Measurements from ENCODE around the gene RETREG3.
"Not testable (repeated sequence)": the region's sequence is repeated elsewhere in the genome, so short reads cannot be mapped to it uniquely, and the experiment has no call there.

The RETREG3 gene

GRCh38 chr17:42612013-42612412 lies 2.8 kb upstream of the RETREG3 start:
- DNase-seq (ENCODE audit: low spot score), result no peak

- DNase-seq (ENCODE audit: low spot score), result not testable (repeated sequence)
These were observed 934 bp upstream of the RETREG3 start for GRCh38 chr17:42609814-42610801.

GRCh38 chr17:42608305-42609181 lies 631 bp downstream of the RETREG3 start:
- no peak for DNase-seq (ENCODE audit: low spot score)

DNA sequence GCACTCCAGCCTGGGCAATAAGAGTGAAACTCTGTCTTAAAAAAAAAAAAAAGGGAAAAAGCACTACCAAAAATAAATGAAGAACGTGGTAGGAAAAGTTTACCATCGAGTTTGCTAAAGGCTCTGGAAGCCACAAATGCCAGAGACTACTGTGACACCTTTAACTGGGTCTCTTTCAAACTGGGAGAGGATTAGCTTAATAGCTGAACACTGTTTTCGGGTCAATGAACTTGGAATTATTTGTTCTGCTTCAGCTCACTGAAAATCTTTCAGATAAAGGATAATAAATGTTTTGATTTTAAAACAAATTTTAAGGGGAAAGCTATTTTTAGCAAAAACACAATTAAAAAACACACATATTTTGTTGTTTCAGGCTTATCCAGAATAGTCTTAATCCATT lies 1.4 kb downstream of the RETREG3 start:
- DNase-seq (ENCODE audit: low spot score), result no peak

DNA sequence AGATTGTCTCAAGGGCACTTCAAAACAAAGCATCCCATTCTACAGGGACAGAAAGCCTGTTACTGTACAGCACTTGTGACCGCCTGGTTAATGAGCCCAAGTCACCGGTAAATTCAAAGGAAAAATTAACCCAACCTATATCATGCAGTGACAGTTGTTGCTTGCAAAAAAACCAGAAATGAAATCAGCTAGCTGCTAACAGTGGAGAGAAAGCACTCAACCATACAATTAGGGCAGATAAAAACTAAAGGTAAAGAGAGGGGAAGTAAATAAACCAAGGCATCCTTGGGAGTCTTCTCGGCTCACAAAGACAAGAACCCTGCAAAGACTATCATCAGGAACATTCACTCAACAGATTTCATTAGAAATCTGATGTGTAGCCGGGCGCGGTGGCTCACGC lies 5.9 kb downstream of the RETREG3 start:
- DNase-seq (ENCODE audit: low spot score), result no peak

DNA sequence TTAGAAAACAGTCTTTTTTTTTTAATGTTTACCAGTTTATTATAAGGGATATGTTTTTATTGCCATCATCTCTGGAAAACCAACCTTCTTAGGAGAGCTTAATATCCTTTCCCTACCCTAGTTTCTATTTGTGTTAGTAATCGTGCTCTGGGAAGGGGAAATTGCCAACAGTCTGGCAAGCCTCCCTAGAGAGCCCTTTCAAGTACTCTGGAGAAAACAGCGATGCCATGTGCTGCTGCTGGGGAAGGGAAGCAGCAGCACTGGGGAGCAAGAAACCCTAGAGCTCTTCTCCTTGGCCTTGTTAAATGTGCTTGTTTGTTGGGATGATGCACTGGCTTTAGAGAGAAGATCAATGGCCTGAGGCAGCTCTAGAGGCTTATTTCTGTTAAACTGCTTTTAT lies 10.3 kb downstream of the RETREG3 start:
- DNase-seq (ENCODE audit: low spot score), result peak; percentile 84

DNA sequence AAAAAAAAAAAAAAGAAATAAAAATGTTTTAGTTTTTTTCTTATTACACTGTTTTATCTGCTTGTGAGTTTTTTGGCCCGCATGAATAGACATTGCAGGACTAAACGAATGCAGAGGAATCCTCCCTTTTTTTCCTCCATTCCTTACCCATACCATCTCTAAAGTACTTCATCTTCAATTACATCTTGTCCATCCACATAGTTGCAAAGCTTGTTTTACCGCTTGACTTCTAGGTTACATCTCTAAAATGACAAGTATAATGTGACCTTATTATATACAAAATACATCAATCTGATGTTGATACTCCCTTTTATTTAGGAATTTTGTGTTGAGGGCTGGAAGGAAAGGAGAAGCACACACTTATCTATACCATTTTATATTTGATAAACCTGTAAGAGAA lies 12.8 kb downstream of the RETREG3 start:
- DNase-seq (ENCODE audit: low spot score), result no peak

GRCh38 chr17:42591411-42591810 lies 17.8 kb downstream of the RETREG3 start:
- no peak for DNase-seq (ENCODE audit: low spot score)

DNA sequence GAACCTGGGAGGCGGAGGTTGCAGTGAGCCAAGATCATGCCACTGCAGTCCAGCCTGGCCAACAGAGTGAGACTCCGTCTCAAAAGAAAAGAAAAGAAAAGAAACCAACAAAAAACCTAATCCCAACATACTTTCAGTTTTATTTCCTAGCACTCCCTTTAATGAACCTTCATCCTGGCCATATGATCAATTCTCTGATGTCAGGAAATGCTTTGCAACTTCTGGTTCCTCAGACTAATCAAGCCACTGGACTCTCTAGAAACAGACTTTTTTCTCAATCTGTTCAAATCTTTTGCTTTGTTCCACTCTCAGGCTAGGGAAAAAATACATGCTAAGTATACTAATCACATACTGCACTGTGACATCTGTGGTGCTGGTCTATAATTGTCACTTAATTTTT lies 18.3 kb downstream of the RETREG3 start:
- no peak for DNase-seq (ENCODE audit: low spot score)

DNA sequence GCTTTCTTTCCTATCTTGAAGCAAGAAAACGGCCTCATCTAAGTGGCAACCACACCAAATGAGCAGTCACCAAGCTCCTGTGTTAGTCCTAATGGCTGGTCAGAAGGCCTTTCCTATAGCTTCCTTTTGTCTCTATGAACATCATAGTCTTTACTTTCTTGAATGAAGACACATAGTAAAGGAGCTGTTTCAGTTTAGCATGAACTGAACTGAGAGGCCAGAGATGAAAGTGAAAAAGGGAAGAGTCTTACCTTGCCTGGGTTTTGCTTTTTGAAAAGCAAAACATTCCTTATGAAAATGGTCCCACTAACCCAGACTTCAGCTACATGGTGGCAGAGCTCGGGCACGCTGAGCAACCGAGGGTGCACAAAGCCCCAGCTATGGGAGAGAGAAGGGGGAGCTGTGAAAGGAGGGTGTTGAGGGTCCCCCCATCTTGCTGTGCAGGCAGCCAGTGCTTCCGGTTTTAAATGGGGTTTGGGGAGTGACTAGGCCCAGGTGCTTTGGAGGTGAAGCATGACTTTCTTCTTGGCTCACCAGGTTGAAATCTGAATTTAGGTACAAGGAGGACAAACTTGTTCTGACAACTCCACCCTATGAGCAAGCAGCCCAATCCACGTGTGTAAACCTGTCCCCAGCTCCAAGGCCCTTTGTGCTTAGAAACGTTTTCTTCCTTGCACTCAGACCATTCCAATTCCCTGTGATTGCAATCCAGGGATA lies 22.5 kb downstream of the RETREG3 start:
- no peak for DNase-seq (ENCODE audit: low spot score)

- no peak for DNase-seq (ENCODE audit: low spot score)
These were observed 23.8 kb downstream of the RETREG3 start for GRCh38 chr17:42585353-42585752.

- DNase-seq (ENCODE audit: low spot score), result no peak
These were observed 24.3 kb downstream of the RETREG3 start for GRCh38 chr17:42584880-42585279.

- DNase-seq (ENCODE audit: low spot score), result no peak
These were observed 27.4 kb downstream of the RETREG3 start for GRCh38 chr17:42581744-42582270.

DNA sequence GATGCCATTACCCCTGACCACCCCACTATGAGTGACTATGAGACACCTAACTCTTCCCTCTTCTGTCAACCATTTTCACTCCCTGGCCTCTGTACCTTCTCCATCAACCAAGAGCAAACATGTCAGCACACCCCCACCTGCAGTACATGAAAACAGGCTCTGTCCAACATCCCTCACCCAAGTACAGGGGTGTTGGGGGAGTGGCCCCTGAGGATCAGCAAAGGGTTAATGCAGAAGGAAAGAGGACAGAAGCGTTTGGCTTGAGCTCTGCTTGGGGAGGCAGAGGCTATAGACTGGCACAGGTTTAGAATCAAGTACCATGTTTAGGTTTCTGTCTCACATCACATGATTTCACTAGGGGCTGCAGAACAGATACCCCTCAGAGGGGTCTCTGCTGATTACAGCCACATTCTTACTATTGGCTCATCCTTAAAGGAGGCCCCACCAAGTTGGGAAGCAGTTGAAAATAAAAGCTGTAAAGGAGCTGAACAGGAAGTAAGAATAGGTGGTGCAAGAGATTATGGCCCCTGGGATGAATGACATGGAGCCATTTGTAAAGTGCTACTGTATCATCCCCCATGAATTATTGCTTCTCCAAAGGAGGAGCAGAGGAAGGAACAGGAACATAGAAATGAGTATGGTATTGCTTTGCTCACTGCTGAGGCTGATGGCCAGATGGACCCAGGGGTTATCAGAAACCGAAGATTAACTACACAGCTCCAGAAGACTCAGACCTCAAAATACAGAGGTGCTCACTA lies 29.2 kb downstream of the RETREG3 start:
- no peak for DNase-seq (ENCODE audit: low spot score)

DNA sequence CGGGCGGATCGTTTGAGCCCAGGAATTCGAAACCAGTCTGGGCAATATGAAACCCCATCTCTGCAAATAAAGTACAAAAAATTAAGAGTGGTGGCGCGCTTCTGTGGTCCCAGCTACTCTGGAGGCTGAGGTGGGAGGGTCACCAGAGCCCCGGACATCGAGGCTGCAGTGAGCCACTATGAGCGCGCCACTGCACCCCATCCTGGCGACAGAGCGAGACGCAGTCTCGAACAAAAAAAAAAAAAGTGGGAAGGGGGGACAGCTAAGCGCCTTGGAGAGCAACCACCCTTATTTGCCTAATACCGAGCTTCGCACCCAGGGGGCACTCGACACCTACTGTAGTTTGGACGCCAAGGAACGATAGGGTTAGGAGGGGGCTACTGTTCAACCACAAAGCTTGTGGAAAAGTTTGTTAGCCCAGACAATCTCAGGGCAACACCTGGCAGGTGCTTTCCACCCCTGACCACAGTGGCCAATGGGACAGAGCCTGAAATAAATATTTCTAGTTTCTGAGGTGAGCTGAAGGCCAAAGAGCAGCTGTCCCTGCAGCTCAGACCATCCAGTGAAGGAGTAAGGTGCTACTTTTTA lies 30.8 kb downstream of the RETREG3 start:
- DNase-seq (ENCODE audit: low spot score), result peak; percentile 92

DNA sequence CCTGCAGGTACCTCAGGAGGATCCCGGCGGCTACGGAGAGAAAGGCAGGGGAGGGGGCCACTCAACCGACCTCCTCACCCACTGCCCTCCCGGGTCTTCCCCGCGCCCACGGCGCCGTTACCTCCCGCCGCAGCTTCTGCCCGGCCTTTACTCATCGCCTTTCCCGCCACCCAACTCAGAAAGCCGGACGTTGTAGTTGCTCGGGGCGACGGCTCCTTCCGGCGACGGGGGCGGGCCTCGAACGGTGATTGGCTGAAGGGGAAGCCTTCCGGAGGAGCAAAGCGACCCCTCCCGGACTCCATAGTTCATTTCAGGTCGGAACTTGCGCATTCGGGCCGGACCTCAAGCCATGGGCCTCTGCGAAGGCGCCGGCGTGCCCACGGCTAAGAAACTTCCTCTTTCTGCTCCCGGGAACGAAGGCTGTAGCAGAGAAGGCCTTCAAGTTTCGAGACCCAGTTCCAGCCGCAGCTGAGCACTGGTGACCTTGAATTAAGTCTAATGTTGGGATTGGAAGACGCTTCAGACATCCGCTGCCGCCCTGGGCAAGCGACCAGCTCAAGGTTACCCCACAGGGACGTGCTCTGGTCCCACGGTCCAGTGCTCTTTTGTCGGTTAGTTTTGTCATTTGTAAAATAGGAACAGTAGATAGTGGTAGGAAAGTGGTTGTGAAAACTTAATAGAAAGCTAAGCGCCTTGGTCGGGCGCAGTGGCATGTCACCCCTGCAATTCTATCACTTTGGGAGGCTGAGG lies 31.5 kb downstream of the RETREG3 start, which contains the start of gene PSMC3IP:
TSS of gene PSMC3IP (minus strand) at position 198 of the 750 bp plus-strand sequence. CDS start at position 155, 43 bp downstream.
- peak; percentile 99 for DNase-seq (ENCODE audit: low spot score)

GRCh38 chr17:42577140-42577531 lies 32.0 kb downstream of the RETREG3 start:
- DNase-seq (ENCODE audit: low spot score), result no peak

- DNase-seq (ENCODE audit: low spot score), result no peak
These were observed 34.7 kb downstream of the RETREG3 start for GRCh38 chr17:42574463-42574862.

- DNase-seq (ENCODE audit: low spot score), result no peak
These were observed 36.1 kb downstream of the RETREG3 start for GRCh38 chr17:42573095-42573494.
